Stimulated activated CD4-positive, alpha-beta T cell treated with anti-CD3 and anti-CD28 coated beads, Interleukin-1b, Interleukin-23, amount 100 ng/mL, for 48 hours (primary cell): Measurements from ENCODE around the gene KANSL1.
"Not testable (repeated sequence)": the region's sequence is repeated elsewhere in the genome, so short reads cannot be mapped to it uniquely, and the experiment has no call there.

Source experiments
- DNase-seq: peaks from one replicate; pipeline ENCODE4 v3.0.0-alpha.2; 2020

The KANSL1 gene

GRCh38 chr17:46136820-46137219, 56.4 kb downstream of the KANSL1 start:
- DNase-seq = no peak

DNA sequence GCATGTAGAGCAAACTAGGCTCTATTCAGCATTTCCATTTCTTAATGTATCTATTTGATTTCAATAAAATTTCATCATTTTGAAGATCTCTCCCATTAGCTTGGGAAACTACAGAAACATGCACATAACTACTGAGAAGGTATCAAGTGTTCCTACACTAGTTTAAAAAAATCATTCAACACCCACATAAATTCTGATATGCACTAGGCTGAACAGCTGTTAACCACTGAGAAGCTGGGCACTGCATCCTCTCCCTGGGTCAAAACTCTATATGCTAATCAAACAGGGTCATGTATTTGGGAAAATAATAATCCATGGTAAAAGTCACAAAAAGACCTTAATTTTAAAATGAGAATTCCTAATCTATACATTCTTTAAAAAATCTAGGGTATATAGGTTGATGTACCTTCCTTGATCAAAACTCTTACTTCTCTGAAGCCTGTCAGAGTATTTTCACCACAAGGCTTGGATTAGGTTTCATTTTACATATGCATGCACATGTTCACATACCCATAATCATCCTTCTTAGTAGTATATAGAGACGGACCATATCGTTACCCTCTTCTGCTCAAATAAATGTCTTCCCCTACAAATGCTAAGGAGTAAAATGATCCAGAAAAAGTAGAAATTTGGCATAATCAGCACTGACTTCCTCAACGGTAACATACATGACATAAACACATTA, 57.2 kb downstream of the KANSL1 start:
- DNase-seq = no peak

DNA sequence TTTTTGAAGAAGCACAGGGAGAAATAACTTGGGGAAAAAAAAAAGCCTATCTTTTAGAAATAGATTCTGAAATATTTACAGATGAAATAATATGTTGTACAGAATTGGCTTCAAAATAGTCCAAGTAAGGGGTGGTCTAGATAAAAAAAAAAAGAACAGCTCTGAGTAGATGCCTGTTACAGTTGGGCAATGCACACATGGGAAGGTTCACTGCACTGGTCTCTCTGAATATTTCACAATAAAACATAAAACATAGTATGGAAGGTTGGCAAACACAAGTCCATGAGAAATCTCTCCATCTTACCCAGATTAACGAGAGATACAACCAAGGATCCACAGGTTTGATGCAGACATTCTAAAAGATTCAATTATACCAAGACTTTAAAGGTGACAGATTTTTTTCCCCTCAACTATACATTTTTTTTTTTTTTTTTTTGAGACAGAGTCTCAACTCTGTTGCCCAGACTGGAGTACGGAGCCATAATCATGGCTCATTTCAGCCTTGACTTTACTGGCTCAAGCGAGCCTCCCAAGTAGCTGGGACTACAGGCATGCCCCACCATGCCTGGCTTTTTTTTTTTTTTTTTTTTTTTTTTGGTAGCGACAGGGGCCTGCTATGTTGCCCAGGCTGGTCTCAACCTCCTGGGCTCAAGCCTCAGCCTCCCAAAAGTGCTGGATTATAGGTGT, 58.0 kb downstream of the KANSL1 start:
- no peak for DNase-seq

DNA sequence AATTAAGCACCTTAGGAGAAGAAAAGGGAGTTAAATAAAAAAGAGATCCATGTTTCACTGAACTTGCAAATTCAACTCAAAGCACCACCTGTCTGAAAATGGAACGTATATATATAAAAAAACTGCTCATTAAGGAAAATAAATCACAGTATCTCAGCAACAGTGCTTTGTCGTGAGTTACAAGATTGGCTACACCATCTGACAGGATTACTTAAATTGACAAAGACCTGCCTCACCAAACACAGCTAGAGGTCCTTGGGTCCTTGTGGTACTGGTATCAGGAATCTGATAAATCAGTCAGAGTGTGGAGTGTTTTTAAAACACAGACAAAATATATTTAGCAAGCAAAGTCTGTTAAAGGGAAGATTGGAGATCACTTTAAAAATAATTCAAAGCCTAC, 63.9 kb downstream of the KANSL1 start:
- no peak for DNase-seq

DNA sequence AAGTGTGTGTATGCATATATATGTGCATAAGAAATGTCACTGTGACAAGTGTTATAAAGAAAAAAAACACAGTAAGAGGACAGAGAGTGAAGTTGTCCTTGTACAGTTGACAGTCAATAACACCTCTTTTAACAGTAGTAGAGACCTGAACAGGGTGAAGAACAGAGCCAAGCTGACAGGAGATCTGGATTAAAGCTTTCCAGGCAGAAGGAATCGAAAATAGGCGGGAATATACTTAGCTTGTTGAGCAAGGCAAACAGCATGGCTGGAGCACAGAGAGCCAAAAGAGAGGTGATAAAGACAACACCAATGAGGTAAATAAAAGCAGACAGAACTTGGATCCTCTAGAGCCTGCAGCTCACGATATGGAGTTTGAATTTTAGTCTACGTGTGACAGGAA, 64.8 kb downstream of the KANSL1 start:
- DNase-seq = no peak

DNA sequence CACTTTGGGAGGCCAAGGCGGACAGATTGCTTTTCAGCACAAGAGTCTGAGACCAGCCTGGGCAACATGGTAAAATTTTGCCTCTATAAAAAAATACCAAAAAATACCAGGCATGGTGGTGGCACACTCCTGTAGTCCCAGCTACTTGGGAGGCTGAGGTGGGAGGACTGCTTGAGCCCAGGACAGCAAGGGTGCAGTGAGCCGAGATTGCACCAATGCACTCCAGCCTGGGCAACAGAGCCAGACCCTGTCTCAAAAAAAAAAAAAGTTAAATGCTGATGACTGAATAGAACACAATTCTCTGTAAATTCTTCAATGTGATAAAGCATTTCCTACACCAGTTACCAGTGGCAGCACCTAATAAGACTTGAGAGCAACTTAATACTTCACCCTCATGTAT, 65.7 kb downstream of the KANSL1 start:
- DNase-seq = no peak

DNA sequence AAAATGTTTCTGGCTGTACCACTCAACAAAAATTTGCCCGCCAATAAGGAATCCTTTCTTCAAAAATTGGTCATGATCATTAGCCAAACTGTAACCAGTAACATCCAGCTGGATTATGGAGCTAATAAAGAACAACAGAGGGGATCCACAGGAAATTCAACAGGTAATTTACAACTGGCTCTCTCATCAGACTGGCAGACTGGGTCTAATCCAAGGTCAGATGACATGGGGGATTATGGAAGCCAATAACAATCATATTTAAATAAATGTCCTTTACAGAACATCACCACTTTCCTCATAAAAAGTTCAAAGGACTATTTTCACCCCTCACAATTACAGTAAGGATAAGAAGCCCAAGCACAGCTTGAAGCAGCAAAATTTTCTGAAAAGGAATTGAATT, 66.4 kb downstream of the KANSL1 start:
- DNase-seq = no peak

GRCh38 chr17:46125831-46126230, 67.4 kb downstream of the KANSL1 start:
- DNase-seq = no peak

- no peak for DNase-seq
Observed at GRCh38 chr17:46124695-46125592, 68.3 kb downstream of the KANSL1 start.

DNA sequence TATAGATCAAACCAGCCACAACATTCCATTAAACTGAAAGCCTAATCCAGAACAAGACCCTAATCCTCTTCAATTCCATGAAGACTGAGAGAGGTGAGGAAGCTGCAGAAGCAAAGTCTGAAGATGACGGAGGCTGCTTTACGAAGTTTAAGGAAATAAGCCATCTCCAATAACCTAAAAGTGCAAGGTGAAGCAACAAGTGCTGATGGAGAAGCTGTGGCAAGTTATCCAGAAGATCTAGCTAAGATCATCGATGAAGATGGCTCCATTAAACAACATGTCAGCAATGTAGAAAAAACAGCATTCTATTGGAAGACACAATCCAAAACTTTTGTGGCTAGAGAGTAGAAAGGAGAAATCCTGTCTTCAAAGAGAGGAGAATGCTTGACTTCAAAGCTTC, 69.6 kb downstream of the KANSL1 start:
- DNase-seq = no peak

DNA sequence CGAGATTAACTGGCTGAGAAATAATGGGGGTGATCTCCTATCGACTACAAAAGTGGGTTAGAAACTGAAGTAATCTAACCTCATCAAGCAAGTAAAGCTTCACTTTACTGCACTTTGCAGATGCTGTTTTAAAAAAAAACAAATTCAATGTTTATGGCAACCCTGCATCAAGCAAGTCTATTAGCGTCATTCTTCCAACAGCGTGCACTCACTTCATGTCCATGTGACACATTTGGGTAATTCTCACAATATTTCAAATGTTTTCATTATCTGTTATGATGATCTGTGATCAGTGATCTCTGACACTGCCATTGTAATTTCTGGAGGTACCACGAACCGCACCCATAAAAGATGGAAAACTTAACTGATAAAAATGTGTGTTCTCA, 70.8 kb downstream of the KANSL1 start:
- DNase-seq = no peak

GRCh38 chr17:46121841-46122485, 71.3 kb downstream of the KANSL1 start:
- DNase-seq = no peak

GRCh38 chr17:46121165-46121764, 72.0 kb downstream of the KANSL1 start:
- no peak for DNase-seq

GRCh38 chr17:46120537-46120936, 72.7 kb downstream of the KANSL1 start:
- DNase-seq = no peak

DNA sequence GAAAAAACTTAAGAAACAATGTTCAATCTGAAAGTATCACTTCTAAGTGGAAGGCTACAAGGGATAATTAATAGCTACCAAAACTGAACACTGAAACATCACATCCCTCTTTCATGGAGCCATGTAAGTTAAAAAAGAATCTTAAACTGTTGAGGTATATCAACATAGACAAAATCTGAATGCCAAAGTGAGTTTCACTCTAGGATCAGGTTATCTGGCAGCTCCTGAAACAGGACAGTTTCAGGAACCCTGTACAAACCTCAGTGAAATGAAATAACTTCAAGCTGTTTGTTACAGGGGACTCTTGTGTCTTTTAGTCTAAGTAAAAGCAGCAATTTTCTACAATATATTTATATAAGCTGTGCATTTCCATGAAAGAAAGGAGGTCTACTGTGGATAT, 73.2 kb downstream of the KANSL1 start:
- DNase-seq = no peak

- no peak for DNase-seq
Observed at GRCh38 chr17:46118964-46119363, 74.3 kb downstream of the KANSL1 start.

- no peak for DNase-seq
Observed at GRCh38 chr17:46117850-46118696, 75.2 kb downstream of the KANSL1 start.

GRCh38 chr17:46117117-46117516, 76.1 kb downstream of the KANSL1 start:
- DNase-seq = no peak

DNA sequence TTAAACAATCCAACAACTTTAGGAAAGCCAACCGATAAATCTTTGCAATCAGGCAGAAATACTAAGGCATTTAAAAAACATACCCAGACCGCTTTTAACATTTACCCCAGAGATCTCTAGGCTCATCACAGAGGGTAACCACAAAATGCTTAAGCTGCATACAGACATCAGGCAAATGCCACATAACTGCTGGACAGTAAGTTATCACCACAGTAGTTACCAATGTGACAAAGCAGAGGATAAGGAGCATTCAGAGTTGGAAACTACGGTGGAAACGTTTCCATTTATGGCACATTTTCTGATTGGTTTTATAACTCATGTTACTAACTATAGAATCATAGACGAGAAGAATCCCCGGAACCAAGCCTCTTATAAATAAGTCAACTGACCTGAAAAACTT, 77.5 kb downstream of the KANSL1 start:
- DNase-seq = no peak

DNA sequence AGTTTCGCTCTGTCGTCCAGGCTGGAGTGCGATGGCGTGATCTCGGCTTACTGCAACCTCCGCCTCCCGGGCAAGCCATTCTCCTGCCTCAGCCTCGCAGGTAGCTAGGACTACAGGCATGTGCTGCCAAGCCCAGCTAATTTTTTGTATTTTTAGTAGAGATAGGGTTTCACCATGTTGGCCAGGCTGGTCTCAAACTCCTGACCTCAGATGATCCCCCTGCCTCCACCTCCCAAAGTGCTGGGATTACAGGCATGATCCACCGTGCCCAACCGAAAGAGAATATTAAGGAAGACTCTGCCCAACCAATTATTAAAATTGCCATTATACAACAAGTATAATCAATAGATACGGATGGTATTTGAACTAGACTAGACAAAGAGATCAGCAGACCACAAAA, 82.0 kb downstream of the KANSL1 start:
- not testable (repeated sequence) for DNase-seq

- DNase-seq = no peak
Observed at GRCh38 chr17:46110219-46110618, 83.0 kb downstream of the KANSL1 start.
